GM21723 (cell line): ENCODE results near the gene ADAP2.
"Not testable (repeated sequence)": the region's sequence is repeated elsewhere in the genome, so short reads cannot be mapped to it uniquely, and the experiment has no call there.

Source experiments
- ATAC-seq: cut with Tn5 transposase; IDR thresholded peaks from one replicate; pipeline ENCODE4 v1.9.1; 2021; ENCODE audit warnings: mild to moderate bottlenecking, moderate library complexity; ENCODE audit not compliant: unreplicated experiment

The ADAP2 gene

DNA sequence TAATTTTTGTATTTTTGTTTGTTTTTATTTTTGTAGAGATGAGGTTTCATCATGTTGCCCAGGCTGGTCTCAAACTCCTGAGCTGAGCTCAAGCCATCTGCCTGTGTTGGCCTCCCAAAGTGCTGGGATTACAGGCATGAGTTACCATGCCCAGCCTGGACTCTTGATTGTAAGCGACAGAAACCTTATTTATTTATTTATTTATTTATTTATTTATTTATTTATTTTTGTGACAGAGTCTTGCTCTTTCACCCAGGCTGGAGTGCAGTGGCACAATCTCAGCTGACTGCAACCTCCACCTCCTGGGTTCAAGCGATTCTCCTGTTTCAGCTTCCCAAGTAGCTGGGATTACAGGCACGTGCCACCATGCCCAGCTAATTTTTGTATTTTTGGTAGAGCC, 8.1 kb downstream of the ADAP2 start:
- ATAC-seq = not testable (repeated sequence)

DNA sequence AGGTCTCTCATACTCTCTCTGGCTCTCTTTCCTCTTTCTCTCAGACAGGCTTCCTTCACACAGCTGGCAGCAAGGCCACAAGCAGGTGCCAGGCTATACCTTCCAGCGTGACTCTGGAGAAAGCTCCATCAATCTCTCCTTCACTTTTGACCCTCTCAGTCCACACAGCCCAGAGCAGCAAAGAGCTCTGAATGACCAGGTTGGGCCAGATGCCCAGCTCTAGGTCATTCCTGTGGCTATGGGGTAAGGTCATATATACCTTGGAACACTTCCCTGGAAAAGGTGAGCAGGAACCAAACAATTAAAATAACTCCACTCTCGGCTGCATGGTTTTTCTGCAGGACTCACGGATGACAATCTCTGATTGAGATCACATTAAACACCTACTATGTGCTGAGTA, 8.8 kb downstream of the ADAP2 start:
- ATAC-seq = no peak

DNA sequence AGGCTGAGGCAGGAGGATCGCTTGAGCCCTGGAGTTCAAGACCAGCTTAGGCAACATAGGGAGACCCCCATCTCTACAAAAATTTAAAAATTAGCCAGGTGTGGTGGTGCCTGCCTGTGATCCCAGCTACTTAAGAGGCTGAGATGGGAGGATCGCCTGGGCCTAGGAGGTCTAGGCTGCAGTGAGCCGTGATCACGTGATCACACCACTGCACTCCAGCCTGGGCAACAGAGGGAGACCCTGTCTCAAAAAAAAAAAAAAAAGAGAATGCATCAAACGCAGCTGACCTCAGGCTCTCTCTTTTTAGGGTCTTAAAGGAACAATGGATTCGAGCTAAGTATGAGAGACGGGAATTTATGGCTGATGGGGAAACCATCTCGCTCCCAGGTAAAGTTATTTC, 9.8 kb downstream of the ADAP2 start:
- not testable (repeated sequence) for ATAC-seq

DNA sequence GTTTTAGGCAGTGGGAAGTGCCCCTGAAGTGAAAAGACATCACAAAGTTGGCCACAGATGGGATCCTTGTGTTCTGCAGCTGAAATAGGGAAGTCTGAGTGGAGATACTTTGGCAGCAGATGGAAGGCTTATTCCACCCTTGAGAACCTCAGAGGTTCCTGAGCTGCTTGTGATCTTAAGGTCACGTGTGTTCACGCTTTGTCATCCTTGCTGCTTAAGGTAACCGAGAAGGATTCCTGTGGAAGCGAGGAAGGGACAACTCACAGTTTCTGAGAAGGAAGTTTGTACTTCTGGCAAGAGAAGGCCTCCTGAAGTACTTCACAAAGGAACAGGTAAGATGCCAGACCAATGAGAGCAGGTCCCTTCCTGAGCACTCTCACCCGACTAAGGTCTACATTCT, 12.2 kb downstream of the ADAP2 start:
- no peak for ATAC-seq

DNA sequence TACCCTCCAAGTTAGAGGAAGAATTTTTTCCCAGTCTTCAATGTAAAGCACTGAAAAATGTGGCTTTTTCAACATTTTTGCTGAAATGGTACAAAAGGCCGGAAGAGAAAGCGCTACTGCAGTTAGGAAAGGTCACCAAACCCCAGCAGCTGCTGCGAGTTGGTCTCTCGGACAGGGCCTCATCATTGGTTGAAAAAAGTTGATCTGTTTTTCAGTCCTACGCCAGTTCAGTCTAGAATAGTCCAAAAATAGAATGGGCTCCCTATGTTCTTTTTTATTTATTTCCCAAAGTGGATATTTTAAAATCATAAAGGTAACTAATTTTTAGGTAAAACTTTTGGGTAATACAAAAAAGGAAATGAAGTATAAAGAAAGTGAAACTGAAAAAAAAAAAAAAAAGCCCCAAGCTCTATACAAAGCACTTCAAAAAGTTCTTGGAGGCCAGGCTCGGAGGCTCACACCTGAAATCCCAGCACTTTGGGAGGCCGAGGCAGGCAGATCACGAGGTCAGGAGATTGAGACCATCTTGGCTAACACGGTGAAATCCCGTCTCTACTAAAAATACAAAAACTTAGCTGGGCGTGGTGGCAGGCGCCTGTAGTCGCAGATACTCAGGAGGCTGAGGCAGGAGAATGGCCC, 17.4 kb downstream of the ADAP2 start:
- ATAC-seq = no peak

DNA sequence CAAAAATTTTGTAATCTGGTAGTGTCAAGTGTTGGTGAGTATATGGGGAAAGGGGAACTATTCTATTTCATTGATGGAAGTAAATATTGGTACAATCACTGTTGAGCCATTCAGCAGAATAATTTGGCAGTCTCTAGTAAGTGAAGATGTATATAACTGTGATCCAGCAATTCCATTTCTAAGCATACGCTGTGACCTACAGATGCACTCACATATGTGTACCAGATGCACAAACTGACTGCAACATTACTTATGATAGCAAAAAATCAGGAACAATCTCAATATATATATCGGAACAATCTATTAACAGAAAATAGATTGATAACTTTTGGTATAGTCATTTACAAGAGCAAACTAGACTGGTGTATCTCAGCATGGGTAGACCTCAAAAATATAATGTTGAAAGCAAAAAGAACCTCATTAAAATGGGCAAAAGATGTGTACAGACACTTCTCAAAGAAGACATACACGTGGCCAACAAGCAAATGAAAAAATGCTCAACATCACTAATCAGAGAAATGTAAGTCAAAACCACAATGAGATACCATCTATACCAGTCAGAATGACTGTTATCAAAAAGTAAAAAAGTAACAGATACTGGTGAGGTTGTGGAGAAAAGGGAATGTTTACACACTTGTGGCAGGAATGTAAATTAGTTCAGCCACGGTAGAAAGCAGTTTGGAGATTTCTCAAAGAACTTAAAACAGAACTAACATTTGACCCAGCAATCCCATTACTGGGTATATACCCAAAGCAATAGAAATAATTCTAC, 20.7 kb downstream of the ADAP2 start:
- ATAC-seq = no peak

DNA sequence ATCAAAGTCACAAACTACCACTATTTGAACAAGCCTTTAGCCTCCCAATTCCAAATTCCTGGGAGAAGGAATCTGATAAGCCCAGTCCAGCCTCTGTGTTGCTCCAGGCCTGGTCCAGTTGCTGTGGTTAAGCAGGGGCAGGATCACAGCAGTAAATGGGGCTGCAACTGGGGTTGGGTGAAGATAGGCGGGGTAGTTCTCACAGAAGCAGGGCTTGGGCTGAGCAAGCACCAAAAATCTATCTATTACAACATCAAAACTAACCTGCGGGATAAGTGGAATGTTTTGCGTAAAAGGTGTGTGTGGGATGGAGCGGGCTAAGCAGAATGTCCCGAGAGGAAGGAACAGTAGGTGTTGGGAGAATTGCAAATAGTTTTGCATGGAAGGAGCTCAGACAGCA, 26.1 kb downstream of the ADAP2 start:
- ATAC-seq = no peak

DNA sequence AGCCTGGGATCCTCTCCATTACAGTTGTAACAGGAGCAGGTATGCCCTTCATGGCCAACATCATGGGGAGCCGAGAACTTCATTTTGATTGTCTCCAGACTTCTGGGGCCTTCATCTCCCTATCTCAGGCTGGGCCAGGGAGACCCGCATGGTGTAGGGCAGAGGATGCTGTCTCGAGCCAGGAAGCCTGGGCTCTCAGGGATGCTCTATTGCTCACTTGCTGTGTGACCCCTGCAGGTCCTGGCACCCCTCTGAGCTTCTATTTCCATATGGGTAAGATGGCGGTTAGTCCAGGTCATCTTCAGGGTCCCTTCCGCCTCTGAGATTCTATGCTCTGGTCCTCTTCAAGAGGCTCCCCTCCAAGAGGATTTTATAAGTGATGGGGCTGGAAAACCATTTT, 28.4 kb downstream of the ADAP2 start:
- no peak for ATAC-seq

DNA sequence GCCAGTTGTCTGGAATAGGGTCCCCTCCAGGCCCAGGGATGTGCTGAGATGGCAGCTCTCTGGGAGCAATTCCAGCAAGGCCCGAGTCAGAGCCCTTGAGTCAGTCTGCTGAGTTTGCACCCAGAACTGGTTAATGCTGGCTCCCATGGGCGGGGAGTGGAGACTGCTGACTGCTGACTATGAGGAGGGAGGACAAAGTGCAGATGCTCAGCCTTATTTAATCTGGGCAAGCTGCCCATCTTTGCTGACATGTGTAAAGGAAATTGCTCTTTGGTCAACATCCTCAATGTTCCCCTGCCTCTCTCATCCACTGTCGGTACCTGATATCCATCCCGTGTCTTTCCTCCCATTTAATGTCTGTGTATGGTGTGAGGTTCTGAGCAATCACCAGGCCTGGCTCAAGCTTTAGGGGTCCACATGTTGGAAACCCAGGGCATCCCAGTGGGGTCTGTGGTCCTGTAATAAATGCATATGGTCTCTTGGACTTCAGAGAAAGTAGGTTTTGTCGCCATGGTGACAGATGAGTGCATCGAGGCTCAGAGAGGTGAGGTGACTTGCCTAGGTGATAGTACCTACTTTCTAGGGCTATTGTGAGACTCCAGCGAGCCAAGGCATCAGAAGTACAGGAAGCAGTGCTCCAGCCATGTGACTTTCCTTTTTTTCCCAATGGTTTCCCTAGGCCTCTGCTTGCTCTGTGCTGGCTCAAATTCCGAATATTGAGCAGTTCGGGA, 29.1 kb downstream of the ADAP2 start:
- ATAC-seq = no peak

DNA sequence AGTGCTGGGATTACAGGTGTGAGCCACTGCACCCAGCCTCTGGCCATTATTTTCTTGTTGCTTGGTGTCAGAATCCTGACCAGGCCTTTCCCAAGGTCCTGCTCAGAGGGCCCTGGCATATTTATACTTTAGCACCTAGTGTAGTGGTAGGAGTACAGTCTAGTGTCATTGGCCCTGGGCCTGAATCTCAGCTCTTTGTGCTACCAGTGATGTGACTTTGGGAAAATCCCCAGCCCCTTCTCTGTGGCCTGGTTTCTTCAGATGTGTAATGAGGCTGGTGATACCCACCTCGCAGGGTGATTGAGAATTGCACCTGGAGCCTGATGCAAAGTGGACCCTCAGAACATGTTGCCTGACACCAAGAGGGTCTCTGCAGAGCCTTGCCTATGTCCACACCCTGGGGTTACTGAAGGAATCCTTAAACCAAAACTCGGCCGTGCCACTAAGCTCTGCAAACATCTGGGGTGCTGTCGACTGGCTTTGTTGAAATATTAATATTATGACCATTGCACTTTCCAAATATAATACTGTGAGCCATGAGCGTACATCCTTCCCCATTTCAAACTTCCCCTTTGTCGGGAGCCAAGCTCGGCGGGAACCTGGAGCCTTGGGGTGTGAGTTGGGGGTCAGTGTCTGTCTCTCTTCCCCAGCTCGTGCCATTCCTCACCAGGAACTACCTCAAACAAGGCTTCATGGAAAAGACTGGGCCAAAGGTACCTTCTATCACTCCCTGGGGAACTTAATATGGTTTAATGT, 31.1 kb downstream of the ADAP2 start:
- no peak for ATAC-seq

DNA sequence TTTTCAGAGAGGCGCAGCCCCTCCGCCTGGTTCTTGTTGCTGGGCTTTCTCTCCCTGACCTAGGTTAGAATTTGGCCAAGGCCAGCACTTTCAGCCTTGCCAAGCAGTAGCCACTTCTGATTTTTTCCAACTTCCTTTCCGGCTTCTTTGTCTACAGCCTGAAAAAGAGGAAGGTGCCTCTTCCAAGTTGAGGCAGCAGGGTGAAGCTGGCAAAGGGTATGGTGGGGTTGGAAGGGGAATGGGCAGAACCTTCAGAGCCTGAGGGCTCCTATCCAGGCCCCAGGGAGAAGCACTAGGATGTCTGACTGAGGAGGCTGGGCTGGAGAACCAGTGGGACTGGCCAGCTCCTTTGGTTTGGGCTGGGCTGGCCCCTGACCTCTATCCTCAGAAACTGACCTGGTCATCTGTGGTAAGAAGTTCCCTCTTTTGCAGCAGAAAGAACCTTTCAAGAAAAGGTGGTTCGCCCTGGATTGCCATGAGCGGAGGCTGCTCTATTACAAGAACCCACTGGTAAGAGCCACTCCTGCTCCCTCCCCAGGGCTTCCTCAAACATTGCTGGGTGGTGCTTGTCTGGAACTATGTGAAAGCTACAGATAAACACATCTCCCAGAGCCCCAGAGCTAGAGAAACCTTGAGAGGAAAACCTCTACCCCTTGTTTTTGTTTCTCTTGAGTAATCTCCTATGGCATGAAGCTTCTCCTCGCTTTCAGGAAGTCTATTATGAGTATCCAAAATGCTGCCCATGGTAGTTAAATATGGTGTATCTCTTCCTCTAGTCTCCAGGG, 32.5 kb downstream of the ADAP2 start:
- no peak for ATAC-seq

DNA sequence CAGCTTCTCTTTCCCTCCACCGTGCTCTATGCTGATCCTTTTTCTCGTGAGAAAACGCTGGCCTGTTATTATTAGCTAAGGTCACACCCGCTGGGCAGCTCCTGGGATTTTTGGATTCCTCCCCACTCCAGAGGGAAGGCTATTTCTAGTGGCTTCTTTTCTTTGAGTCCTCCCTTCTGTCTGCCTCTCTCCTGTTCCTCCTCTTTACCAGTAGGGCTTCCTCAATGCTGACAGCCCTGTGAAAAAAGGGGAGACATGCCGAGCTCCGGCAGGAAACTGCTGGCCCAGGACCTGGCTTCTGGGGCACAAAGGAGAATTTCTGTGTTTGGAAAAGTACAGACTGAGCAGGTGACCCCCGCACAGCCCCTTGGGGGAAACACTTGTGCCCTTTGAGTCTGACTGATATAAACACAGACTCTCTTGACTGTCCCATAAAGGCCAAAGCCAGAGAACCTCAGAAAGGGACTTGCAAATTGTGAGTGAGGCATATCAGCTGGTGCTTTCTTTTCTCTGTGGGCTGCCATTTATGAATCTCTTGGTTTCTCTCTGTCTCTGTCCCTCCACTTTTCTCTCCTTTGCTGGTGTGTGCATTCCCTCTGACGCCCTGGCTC, 35.1 kb downstream of the ADAP2 start:
- ATAC-seq = no peak

DNA sequence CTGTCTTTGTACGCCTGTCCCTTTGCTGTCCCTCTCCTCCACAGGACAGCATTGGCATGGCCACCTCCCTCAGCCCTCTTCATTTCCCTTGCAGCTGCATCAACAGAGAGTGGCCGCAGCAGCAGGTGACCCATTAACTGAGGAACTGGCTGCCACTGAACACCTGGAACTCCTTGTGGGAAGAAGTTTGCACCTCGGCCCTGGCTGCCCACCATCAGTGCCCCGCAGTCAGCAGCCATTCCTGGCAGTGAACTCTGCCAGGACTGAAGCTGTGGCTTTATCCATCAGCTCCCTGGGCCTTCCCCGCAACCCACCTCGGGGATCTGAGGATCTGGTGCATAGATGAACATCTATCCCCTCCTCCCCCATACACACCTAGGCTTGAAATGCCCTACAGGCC, 36.0 kb downstream of the ADAP2 start:
- ATAC-seq = no peak

DNA sequence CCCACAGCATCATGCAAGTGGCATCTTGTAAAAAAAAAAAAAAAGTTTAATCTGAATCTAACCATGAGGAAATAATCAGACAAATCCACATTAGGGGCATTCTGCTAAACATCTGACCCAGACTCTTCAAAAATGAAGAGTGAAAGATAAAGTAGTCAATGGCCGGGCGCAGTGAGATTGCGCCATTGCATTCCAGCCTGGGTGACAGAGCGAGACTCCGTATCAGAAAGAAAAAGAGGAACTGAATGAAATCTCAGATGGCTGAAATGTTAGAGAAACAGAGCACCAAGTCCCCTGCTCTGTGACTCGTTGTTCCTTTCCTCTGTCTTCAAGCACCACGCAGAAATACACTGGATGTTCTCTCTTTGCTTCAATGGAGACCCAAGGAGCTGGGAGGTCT, 36.4 kb downstream of the ADAP2 start:
- peak; percentile 45 for ATAC-seq

DNA sequence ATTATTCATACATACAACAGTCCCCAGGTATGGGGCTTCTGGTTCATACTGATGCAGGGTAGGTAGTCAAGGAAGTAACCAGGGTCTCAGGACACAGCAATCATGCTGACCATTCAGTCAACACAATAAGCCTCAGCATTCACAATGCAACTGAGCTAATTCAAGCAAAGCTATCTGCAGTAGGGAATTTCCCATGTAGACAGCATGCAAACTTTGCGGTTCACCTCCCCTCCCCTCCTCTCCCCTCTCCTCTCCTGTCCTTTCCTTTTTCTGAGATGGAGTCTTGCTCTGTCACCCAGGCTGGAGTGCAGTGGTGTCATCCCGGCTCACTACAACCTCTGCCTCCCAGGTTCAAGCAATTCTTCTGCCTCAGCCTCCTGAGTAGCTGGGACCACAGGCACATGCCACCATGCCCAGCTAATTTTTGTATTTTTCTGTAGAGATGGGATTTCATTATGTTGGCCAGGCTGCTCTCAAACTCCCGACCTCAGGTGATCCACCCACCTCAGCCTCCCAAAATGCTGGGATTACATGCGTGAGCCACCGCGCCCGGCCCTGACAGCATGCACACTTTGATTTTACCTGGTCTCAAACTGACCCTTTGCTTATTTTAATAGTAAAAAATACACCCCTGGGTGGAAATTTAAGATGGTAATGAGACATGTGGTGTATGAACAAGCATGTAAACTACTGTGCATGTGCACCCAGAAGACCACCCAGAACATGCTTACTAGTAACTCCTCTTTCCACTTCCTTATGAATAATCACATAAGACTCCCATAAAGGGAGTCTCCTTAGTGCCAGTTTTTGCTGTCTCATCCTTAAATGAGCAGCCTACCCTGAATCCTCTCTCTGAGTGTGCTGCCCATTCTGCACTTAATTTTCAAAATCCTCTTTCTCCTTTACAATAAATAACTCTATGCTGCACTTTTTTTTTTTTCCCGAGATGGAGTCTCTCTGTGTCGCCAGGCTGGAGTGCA, 39.8 kb downstream of the ADAP2 start:
- peak; percentile 61 for ATAC-seq

DNA sequence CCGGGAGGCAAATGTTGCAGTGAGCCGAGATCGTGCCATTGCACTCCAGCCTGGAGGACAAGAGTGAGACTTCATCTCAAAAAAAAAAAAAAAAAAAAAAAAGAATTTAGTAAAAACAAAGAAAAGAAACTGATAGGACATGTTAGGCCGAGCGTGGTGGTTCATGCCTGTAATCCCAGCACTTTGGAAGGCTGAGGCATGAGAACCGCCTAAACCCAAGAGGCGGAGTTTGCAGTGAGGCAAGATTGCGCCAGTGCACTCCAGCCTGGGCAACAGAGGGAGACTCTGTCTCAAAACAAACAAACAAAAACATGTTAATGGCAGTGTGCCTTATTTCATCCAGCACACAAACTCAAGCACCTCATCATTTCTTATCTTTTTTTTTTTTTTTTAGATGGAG, 42.6 kb downstream of the ADAP2 start:
- ATAC-seq = not testable (repeated sequence)

DNA sequence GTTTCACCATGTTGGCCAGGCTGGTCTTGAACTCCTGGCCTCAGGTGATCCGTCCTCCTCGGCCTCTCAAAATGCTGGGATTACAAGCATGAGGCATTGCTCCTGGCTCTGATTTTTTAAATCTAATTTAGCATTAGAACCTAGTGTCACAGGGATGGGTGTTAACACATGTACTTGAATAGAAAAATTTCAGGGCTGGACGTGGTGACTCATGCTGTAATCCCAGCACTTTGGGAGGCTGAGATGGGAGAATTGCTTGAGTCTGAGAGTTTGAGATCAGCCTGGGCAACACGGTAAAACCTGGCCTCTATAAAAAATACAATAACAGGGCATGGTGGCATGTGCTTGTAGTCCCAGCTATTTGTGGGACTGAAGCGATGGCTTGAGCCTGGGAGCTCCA, 43.1 kb downstream of the ADAP2 start:
- ATAC-seq = no peak

DNA sequence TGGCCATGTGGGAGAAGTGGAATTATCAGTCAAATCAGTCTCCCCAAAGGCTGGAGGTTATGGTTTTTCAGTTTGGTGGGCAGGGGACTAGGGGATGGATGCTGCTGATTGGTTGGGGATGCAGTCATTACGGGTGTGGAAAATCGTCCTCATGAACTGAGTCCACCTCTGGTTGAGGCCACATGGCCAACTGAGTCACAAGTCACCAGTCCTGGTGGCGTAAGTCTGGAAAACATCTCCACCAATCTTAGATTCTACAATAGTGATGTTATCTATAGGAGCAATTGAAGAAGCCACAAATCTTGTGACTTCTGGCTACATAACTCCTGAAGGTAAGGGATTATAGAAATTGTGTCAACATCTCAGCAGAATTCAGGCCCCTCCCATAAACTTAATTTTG, 43.9 kb downstream of the ADAP2 start:
- ATAC-seq = no peak

DNA sequence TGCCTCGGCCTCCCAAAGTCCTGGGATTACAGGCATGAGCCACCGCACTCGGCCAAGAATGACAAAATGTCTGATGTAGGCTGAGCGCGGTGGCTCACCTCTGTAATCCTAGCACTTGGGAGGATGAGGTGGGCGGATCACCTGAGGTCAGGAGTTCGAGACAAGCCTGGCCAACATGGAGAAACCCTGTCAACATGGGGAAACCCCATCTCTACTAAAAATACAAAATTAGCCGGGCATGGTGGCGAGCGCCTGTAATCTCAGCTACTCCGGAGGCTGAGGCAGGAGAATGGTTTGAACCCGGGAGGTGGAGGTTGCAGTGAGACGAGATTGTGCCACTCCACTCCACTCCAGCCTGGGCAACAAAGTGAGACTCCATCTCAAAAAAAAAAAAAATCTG, 46.2 kb downstream of the ADAP2 start:
- not testable (repeated sequence) for ATAC-seq
